Uterus (tissue), 2 donors: ENCODE measurements around the gene GRIN2A.

Experiments used
- CTCF ChIP-seq, 4 experiments: fragments of 200-600 bp in 2 of 4; fragments of 450-650 bp in 2 of 4; sonication (generic) in 2 of 4; IDR thresholded peaks; one replicate each; pipeline ENCODE4 v1.5.1; 2016 to 2019; ENCODE audit warnings: antibody characterized with exemption in 4 of 4, mild to moderate bottlenecking in 2 of 4, moderate library complexity in 1 of 4
- POLR2A ChIP-seq, 2 donors: fragments of 450-650 bp; IDR thresholded peaks; one replicate each; pipeline ENCODE4 v1.6.1; 2016; ENCODE audit warnings: antibody characterized with exemption in 2 of 2, mild to moderate bottlenecking in 1 of 2, moderate library complexity in 1 of 2

- no peak for TF ChIP-seq CTCF (IDR thresholded peaks at IDR 0.05)
- TF ChIP-seq POLR2A (IDR thresholded peaks at IDR 0.05): no peak
Observed at GRCh38 chr16:9738690-9739089, 443.5 kb downstream of the GRIN2A start.
